ENCODE results near the gene CUL7. TPM values are rescaled to one million over a fixed set of nuclear protein-coding genes. Genes with fewer than 3 reads are reported as not detected.

CUL7 gene
- total and polyA plus RNA-seq, 2 donors (not counting 1 experiment from before 2014, with no cell fraction given) = 17.4 to 21.4 TPM

- peaks cover 1 to 54% of the 10 kb centered on the region in 2 experiments for H3K36me3 ChIP-seq (replicated peaks in 1 of 2; ENCODE audit: control extremely low read depth in 1 of 2, control insufficient read depth in 1 of 2, extremely low read depth in 1 of 2, insufficient read depth in 2 of 2, low read length in 1 of 2)
- H3K27me3 Mint-ChIP-seq = no peaks in the 10 kb centered on the region
- H3K4me2 ChIP-seq (replicated peaks; ENCODE audit: low read depth, low read length, poor library complexity, severe bottlenecking) = no peak overlapping the region
- DNase-seq (no peak), ATAC-seq (ENCODE audit: low read depth) (no peak)
- ChIA-PET CTCF (interaction anchor here (1.0 kb wide), 1 partner anchor 136 kb away, joined by 3 read pairs; no protein-coding TSS in a partner anchor), POLR2A (interaction anchor here (0.6 kb wide), 1 partner anchor 8 kb away, joined by 8 read pairs; no protein-coding TSS in a partner anchor)
- no peak overlapping the region for H3K9ac ChIP-seq (ENCODE audit: low read length)
- peaks cover 38% of the 10 kb centered on the region for H3K79me2 ChIP-seq (ENCODE audit: control insufficient read depth, insufficient read depth, low read length)
- no peaks in the 10 kb centered on the region for H4K20me1 ChIP-seq (ENCODE audit: control insufficient read depth, insufficient read depth, low read length, poor library complexity, severe bottlenecking)
- TF ChIP-seq EZH2 (IDR thresholded peaks at IDR 0.05; ENCODE audit: borderline replicate concordance, insufficient read depth, low read depth, low read length, poor library complexity, severe bottlenecking) (no peak), CTCF (IDR thresholded peaks at IDR 0.05) (no peak)
- no peak overlapping the region for H3K27ac Mint-ChIP-seq
- no peaks in the 10 kb centered on the region for H3K27me3 ChIP-seq (replicated peaks in 1 of 4; ENCODE audit: control extremely low read depth in 1 of 4, control insufficient read depth in 3 of 4, insufficient read depth in 4 of 4, low read length in 3 of 4)
- peaks cover 14% of the 10 kb centered on the region for H3K4me1 Mint-ChIP-seq
- H3K9me3 ChIP-seq (ENCODE audit: control extremely low read depth in 1 of 3, control insufficient read depth in 2 of 3, insufficient read depth in 1 of 3, low read length in 2 of 3) = no peaks in the 10 kb centered on the region
- H3K9me3 Mint-ChIP-seq (ENCODE audit: insufficient read depth) = no peaks in the 10 kb centered on the region
- H2AFZ ChIP-seq (ENCODE audit: insufficient read depth, low read depth, low read length, poor library complexity, severe bottlenecking) = no peak overlapping the region
- H3K4me1 ChIP-seq (ENCODE audit: control insufficient read depth in 2 of 2, insufficient read depth in 2 of 2, low read length in 2 of 2) = peaks cover 0 to 10% of the 10 kb centered on the region in 2 donors
- no peak overlapping the region for H3K4me3 ChIP-seq (ENCODE audit: control extremely low read depth in 1 of 5, extremely low read depth in 1 of 5, insufficient read depth in 1 of 5, low read depth in 2 of 5, low read length in 4 of 5)
- no peak overlapping the region for H3K27ac ChIP-seq (ENCODE audit: low read length in 2 of 2)
- intact Hi-C loops (cut with micrococcal nuclease) = loop anchor here (5.0 kb wide), 1 partner anchor 135 kb away; no protein-coding TSS in a partner anchor
- H3K4me3 Mint-ChIP-seq = no peak overlapping the region
- WGBS (ENCODE audit: insufficient coverage) = 97% methylated on average over 9 of the region's 9 CpGs
Observed at GRCh38 chr6:43007126-43007525, 46.5 kb downstream of the CUL7 start.

- WGBS (ENCODE audit: insufficient coverage) = over 99% methylated on average over 11 of the region's 11 CpGs
Observed at GRCh38 chr6:43006251-43006650, 47.4 kb downstream of the CUL7 start.

More at GRCh38 chr6:43006251-43006650, 47.4 kb downstream of the CUL7 start:
- CTCF ChIA-PET = no interaction called here
- TF ChIP-seq CTCF (IDR thresholded peaks at IDR 0.05) (no peak), EZH2 (IDR thresholded peaks at IDR 0.05; ENCODE audit: borderline replicate concordance, insufficient read depth, low read depth, low read length, poor library complexity, severe bottlenecking) (no peak)
- Histone ChIP-seq H3K36me3 (replicated peaks in 1 of 2; ENCODE audit: control extremely low read depth in 1 of 2, control insufficient read depth in 1 of 2, extremely low read depth in 1 of 2, insufficient read depth in 2 of 2, low read length in 1 of 2) (peaks cover 1 to 45% of the 10 kb centered on the region in 2 experiments), H2AFZ (ENCODE audit: insufficient read depth, low read depth, low read length, poor library complexity, severe bottlenecking) (no peak overlapping the region), H3K4me2 (replicated peaks; ENCODE audit: low read depth, low read length, poor library complexity, severe bottlenecking) (no peak overlapping the region), H3K4me1 (ENCODE audit: control insufficient read depth in 2 of 2, insufficient read depth in 2 of 2, low read length in 2 of 2) (peaks cover 0 to 10% of the 10 kb centered on the region in 2 donors), H4K20me1 (ENCODE audit: control insufficient read depth, insufficient read depth, low read length, poor library complexity, severe bottlenecking) (no peaks in the 10 kb centered on the region), H3K9ac (ENCODE audit: low read length) (no peak overlapping the region), H3K27me3 (replicated peaks in 1 of 4; ENCODE audit: control extremely low read depth in 1 of 4, control insufficient read depth in 3 of 4, insufficient read depth in 4 of 4, low read length in 3 of 4) (no peaks in the 10 kb centered on the region), H3K4me3 (ENCODE audit: control extremely low read depth in 1 of 5, extremely low read depth in 1 of 5, insufficient read depth in 1 of 5, low read depth in 2 of 5, low read length in 4 of 5) (no peak overlapping the region), H3K27ac (ENCODE audit: low read length in 2 of 2) (no peak overlapping the region), H3K9me3 (ENCODE audit: control extremely low read depth in 1 of 3, control insufficient read depth in 2 of 3, insufficient read depth in 1 of 3, low read length in 2 of 3) (no peaks in the 10 kb centered on the region), H3K79me2 (ENCODE audit: control insufficient read depth, insufficient read depth, low read length) (peaks cover 38% of the 10 kb centered on the region)
- no peaks in the 10 kb centered on the region for H3K27me3 Mint-ChIP-seq
- intact Hi-C loops (cut with micrococcal nuclease) = loop anchor here (5.0 kb wide), 1 partner anchor 136 kb away; no protein-coding TSS in a partner anchor
- no peak overlapping the region for H3K27ac Mint-ChIP-seq
- no peak overlapping the region for H3K4me3 Mint-ChIP-seq
- H3K4me1 Mint-ChIP-seq = peaks cover 9% of the 10 kb centered on the region
- DNase-seq (no peak), ATAC-seq (ENCODE audit: low read depth) (no peak)
- POLR2A ChIA-PET = no interaction called here
- H3K9me3 Mint-ChIP-seq (ENCODE audit: insufficient read depth) = no peaks in the 10 kb centered on the region

Measured in B cell (primary cell).